ENCODE measurements around the gene CDC45.
"Not testable (repeated sequence)": the region's sequence is repeated elsewhere in the genome, so short reads cannot be mapped to it uniquely, and the experiment has no call there.

CDC45 gene

DNA sequence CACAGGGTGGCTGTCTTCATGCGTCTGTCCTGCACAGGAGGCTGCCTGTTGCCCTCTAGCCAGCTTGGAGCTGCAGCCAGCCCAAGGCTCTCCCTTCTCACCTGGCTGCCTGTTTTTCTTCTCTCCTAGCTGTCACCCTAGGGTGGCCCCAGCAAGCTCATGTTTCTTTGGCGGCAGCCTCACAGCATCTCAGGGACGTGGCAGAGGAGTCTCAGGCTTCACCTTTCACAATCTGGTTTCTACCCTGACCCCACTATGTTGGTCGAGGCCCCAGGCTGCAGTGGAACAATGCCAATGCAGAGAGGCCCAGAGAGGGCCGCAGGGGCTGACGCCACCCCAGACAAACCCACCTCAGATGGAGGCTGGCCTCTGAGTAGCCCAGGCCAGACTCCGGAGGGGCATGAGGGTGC lies 47.0 kb downstream of the CDC45 start:
- H3K4me3 ChIP-seq (ENCODE audit: low read length), result no peak overlapping the region
- DNase-seq (ENCODE audit: low read depth), result no peak
- TF ChIP-seq, protein P1, sequence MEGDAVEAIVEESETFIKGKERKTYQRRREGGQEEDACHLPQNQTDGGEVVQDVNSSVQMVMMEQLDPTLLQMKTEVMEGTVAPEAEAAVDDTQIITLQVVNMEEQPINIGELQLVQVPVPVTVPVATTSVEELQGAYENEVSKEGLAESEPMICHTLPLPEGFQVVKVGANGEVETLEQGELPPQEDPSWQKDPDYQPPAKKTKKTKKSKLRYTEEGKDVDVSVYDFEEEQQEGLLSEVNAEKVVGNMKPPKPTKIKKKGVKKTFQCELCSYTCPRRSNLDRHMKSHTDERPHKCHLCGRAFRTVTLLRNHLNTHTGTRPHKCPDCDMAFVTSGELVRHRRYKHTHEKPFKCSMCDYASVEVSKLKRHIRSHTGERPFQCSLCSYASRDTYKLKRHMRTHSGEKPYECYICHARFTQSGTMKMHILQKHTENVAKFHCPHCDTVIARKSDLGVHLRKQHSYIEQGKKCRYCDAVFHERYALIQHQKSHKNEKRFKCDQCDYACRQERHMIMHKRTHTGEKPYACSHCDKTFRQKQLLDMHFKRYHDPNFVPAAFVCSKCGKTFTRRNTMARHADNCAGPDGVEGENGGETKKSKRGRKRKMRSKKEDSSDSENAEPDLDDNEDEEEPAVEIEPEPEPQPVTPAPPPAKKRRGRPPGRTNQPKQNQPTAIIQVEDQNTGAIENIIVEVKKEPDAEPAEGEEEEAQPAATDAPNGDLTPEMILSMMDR (conservative IDR thresholded peaks at IDR 0.05; ENCODE audit: low read length), result no peak

DNA sequence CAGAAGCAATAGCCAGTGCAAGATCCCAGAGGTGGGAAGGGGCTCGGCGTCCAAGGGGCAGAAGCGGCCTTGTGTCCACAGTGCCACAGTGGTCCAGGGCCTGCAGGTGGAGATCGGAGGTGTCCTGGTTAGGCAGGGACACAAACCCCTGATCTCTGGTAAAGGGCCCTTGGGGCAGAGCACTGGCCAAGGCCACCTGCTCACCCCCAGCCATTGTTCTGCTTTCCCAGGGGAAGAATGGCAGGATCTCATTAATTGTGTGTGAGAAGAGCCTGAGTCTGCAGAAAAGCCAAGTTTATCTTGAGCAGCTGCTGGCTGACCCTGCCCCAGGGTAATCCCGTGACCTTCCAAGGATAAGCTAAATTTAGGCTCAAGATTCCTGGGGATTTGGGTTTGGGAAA lies 47.6 kb downstream of the CDC45 start:
- DNase-seq (ENCODE audit: low read depth), result no peak
- TF ChIP-seq, protein P1 (conservative IDR thresholded peaks at IDR 0.05; ENCODE audit: low read length), result no peak
- no peak overlapping the region for H3K4me3 ChIP-seq (ENCODE audit: low read length)

DNA sequence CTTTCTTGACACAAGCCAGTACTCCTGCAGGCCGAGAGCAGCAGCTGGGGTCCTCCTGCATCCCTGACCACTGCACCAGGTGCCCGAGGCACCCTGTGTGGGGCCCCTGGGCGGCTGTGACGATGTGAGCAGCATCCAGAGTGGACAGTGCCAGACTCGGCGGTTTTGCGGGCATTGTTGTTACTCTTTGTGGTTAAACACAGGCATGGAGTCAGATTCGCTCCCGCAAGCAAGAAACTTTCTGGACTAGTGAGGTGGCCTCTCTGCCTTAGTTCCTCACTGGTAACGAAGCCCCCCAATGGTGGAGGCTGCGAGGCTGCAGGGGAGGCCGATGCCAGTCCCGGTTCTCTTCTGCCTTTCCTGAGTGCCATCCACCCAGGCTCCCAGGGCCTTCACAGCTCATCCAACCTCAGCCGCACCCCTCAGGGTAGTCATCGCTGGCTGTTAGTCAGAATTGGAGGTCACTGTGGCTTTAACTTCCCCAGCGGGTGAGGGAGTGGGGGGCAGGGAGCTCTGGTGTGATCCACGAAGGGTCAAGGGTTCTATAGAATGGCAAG lies 48.2 kb downstream of the CDC45 start:
- no peak overlapping the region for H3K4me3 ChIP-seq (ENCODE audit: low read length)
- TF ChIP-seq, protein P1 (conservative IDR thresholded peaks at IDR 0.05; ENCODE audit: low read length), result no peak
- DNase-seq (ENCODE audit: low read depth), result no peak

DNA sequence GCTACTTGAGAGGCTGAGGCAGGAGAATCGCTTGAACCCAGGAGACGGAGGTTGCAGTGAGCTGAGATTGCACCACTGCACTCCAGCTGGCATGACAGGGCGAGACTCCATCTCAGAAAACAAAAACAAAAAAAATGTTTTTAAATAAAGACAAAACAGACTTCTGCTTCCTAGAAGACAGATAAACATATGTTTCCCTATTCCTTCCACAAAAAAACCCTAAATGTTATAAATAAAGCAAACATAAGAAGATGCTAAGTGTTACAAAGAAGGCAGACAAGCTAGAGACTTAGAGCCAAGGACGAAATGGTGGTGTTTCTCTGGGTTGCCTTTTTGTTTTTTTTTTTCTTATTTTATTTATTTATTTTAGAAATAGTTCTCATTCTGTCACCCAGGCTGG lies 50.1 kb downstream of the CDC45 start:
- TF ChIP-seq, protein P1 (conservative IDR thresholded peaks at IDR 0.05; ENCODE audit: low read length), result no peak
- no peak overlapping the region for H3K4me3 ChIP-seq (ENCODE audit: low read length)
- DNase-seq (ENCODE audit: low read depth), result no peak

DNA sequence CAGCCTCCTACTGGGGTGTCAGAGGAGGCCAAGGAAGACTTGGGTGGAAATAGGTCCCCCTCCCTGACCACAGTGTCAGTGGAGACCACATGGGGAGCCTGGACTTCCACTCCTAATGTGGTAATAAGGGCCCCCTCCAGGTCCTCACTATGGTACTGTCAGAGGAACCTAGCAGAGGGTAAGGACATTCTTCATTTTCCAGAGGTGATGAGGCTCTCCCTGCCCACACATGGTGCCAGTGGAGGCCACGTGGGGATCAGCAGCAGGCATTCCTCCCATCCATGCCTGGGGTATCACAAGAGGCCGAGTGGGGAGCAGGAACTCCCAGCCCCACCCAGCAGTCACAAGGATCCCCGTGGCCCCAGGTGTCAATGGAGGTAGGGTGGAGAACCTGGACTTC lies 51.0 kb downstream of the CDC45 start:
- DNase-seq (ENCODE audit: low read depth), result no peak
- TF ChIP-seq, protein P1 (conservative IDR thresholded peaks at IDR 0.05; ENCODE audit: low read length), result no peak
- no peak overlapping the region for H3K4me3 ChIP-seq (ENCODE audit: low read length)

DNA sequence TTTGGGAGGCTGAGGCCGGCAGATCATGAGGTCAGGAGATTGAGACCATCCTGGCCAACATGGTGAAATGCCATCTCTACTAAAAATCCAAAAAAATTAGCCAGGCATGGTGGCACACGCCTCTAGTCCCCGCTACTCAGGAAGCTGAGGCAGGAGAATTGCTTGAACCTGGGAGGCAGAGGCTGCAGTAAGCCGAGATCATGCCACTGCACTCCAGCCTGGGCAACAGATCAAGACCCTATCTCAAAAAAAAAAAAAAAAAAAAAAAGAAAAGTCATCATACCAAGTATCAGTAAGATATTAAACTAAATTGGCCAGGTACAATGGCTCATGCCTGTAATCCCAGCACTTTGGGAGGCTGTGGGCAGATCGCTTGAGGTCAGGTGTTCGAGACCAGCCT lies 51.6 kb downstream of the CDC45 start:
- DNase-seq (ENCODE audit: low read depth), result not testable (repeated sequence)

DNA sequence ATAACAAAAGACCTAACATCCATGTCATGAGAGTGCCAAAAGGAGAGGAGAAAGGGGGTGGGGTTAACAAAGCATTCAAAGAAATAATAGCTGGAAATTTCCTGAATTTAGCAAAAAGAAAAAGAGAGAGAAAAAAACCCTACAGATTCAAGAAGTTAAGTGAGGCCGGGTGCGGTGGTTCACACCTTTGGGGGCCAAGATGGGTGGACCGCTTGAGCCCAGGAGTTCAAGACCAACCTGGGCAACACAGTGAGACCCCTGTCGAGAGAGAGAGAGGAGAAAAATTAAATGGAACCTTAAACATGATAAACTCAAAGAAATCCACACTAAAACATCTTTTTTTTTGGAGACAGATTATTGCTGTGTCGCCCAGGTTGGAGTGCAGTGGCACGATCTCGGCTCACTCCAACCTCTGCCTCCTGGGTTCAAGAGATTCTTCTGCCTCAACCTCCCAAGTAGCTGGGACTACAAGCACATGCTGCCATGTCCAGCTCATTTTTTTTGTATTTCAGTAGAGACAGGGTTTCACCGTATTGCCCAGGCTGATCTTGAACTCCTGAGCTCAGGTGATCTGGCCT lies 53.4 kb downstream of the CDC45 start:
- no peak overlapping the region for H3K4me3 ChIP-seq (ENCODE audit: low read length)
- TF ChIP-seq, protein P1 (conservative IDR thresholded peaks at IDR 0.05; ENCODE audit: low read length), result no peak
- no peak for DNase-seq (ENCODE audit: low read depth)

More for the DNA sequence above, 51.6 kb downstream of the CDC45 start:
- not testable (repeated sequence) for H3K4me3 ChIP-seq (ENCODE audit: low read length)

Measured in AG10803 (cell line).